GM21390 (cell line): ENCODE measurements around the gene MCUB.

Source experiments
- ATAC-seq: cut with Tn5 transposase; IDR thresholded peaks from one replicate; pipeline ENCODE4 v1.9.1; 2021; ENCODE audit not compliant: unreplicated experiment

MCUB gene

GRCh38 chr4:109728385-109728784 is 168.3 kb downstream of the MCUB start:
- ATAC-seq = no peak

GRCh38 chr4:109729117-109729717 is 169.2 kb downstream of the MCUB start:
- ATAC-seq = no peak

GRCh38 chr4:109729718-109730618 is 169.9 kb downstream of the MCUB start, which contains the start of gene PLA2G12A:
TSS of gene PLA2G12A (minus strand) at chr4:109730070. CDS start at chr4:109729809, 261 bp downstream.
- peak; percentile 79 for ATAC-seq

- no peak for ATAC-seq
Observed at GRCh38 chr4:109730619-109731545, 170.8 kb downstream of the MCUB start.

GRCh38 chr4:109733728-109734127 is 173.7 kb downstream of the MCUB start:
- ATAC-seq = no peak

GRCh38 chr4:109735566-109736365 is 175.7 kb downstream of the MCUB start:
- no peak for ATAC-seq
